Fibroblast of lung (primary cell): ENCODE data around the gene ATP1A2.

Experiments
- EZH2 ChIP-seq: IDR thresholded peaks from 2 replicates; pipeline ENCODE4 v1.5.1; 2012; ENCODE audit warnings: low read length, control low read depth, mild to moderate bottlenecking; ENCODE audit errors: missing control alignments
- TF ChIP-seq, protein P1 (sequence below), 2 donors: IDR thresholded peaks in 1 of 2; conservative IDR thresholded peaks in 1 of 2; 1 replicate in 1 of 2; 2 replicates in 1 of 2; pipeline ENCODE4 v1.5.1; 2011 to 2012; ENCODE audit warnings: low read length in 2 of 2, control low read depth in 1 of 2, inconsistent platforms in 1 of 2, low read depth in 1 of 2, mild to moderate bottlenecking in 1 of 2

DNA sequence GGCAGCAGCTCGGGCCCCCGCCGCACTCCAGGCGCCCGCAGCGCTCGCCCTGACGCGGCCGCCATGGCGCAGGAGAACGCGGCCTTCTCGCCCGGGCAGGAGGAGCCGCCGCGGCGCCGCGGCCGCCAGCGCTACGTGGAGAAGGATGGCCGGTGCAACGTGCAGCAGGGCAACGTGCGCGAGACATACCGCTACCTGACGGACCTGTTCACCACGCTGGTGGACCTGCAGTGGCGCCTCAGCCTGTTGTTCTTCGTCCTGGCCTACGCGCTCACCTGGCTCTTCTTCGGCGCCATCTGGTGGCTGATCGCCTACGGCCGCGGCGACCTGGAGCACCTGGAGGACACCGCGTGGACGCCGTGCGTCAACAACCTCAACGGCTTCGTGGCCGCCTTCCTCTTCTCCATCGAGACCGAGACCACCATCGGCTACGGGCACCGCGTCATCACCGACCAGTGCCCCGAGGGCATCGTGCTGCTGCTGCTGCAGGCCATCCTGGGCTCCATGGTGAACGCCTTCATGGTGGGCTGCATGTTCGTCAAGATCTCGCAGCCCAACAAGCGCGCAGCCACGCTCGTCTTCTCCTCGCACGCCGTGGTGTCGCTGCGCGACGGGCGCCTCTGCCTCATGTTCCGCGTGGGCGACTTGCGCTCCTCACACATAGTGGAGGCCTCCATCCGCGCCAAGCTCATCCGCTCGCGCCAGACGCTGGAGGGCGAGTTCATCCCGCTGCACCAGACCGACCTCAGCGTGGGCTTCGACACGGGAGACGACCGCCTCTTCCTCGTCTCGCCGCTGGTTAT lies 31.4 kb upstream of the ATP1A2 start:
- TF ChIP-seq, protein P1, sequence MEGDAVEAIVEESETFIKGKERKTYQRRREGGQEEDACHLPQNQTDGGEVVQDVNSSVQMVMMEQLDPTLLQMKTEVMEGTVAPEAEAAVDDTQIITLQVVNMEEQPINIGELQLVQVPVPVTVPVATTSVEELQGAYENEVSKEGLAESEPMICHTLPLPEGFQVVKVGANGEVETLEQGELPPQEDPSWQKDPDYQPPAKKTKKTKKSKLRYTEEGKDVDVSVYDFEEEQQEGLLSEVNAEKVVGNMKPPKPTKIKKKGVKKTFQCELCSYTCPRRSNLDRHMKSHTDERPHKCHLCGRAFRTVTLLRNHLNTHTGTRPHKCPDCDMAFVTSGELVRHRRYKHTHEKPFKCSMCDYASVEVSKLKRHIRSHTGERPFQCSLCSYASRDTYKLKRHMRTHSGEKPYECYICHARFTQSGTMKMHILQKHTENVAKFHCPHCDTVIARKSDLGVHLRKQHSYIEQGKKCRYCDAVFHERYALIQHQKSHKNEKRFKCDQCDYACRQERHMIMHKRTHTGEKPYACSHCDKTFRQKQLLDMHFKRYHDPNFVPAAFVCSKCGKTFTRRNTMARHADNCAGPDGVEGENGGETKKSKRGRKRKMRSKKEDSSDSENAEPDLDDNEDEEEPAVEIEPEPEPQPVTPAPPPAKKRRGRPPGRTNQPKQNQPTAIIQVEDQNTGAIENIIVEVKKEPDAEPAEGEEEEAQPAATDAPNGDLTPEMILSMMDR (conservative IDR thresholded peaks at IDR 0.05 in 1 of 2, IDR thresholded peaks at IDR 0.05 in 1 of 2; ENCODE audit: low read depth in 1 of 2, low read length in 2 of 2): peak; percentile 19 to 54
- peak; percentile 58 for TF ChIP-seq EZH2
